ENCODE results near the gene GTF3C2. TPM values are rescaled to one million over a fixed set of nuclear protein-coding genes. Genes with fewer than 3 reads are reported as not detected.

The GTF3C2 gene
- total RNA-seq, 1 donor from 2014 or later: 61.4 TPM

- TF ChIP-seq CTCF (IDR thresholded peaks at IDR 0.05; ENCODE audit: unreplicated experiment): no peak
- peaks cover 5% of the 10 kb centered on the region for H3K4me1 Mint-ChIP-seq (ENCODE audit: unreplicated experiment)
- H3K9me3 Mint-ChIP-seq (ENCODE audit: unreplicated experiment): no peaks in the 10 kb centered on the region
- no peak overlapping the region for H3K27ac Mint-ChIP-seq (ENCODE audit: unreplicated experiment)
- H3K27me3 Mint-ChIP-seq (ENCODE audit: unreplicated experiment): peaks cover 10% of the 10 kb centered on the region
- no peak for DNase-seq (ENCODE audit: low spot score)
- no peak overlapping the region for H3K4me3 Mint-ChIP-seq (ENCODE audit: unreplicated experiment)
- H3K36me3 Mint-ChIP-seq (ENCODE audit: low read depth, unreplicated experiment): no peaks in the 10 kb centered on the region
These were observed 75.7 kb downstream of the GTF3C2 start for GRCh38 chr2:27280826-27281225.

GRCh38 chr2:27278010-27278409 is 78.6 kb downstream of the GTF3C2 start:
- H3K27ac Mint-ChIP-seq (ENCODE audit: unreplicated experiment): no peak overlapping the region
- H3K36me3 Mint-ChIP-seq (ENCODE audit: low read depth, unreplicated experiment): no peaks in the 10 kb centered on the region

More at GRCh38 chr2:27278010-27278409, 78.6 kb downstream of the GTF3C2 start:
- H3K4me3 Mint-ChIP-seq (ENCODE audit: unreplicated experiment): no peak overlapping the region
- H3K4me1 Mint-ChIP-seq (ENCODE audit: unreplicated experiment): peaks cover 3% of the 10 kb centered on the region
- TF ChIP-seq CTCF (IDR thresholded peaks at IDR 0.05; ENCODE audit: unreplicated experiment): no peak
- no peak for DNase-seq (ENCODE audit: low spot score)
- H3K27me3 Mint-ChIP-seq (ENCODE audit: unreplicated experiment): peaks cover 13% of the 10 kb centered on the region
- H3K9me3 Mint-ChIP-seq (ENCODE audit: unreplicated experiment): no peaks in the 10 kb centered on the region

Other genes starting within 250 kb of the GTF3C2 start
- gene CGREF1, start 237.6 kb downstream of the GTF3C2 start, total RNA-seq (ENCODE audit: unreplicated experiment): not detected
- 0.31 TPM for gene ABHD1, start 232.9 kb downstream of the GTF3C2 start, total RNA-seq (ENCODE audit: unreplicated experiment)
- 42.9 TPM for gene PREB, start 222.1 kb downstream of the GTF3C2 start, total RNA-seq (ENCODE audit: unreplicated experiment)
- gene PRR30, start 217.4 kb downstream of the GTF3C2 start, total RNA-seq (ENCODE audit: unreplicated experiment): not detected
- not detected for gene TCF23, start 207.8 kb downstream of the GTF3C2 start, total RNA-seq (ENCODE audit: unreplicated experiment)
- 89.9 TPM for gene ATRAID, start 144.7 kb downstream of the GTF3C2 start, total RNA-seq (ENCODE audit: unreplicated experiment)
- gene SLC5A6, start 144.5 kb downstream of the GTF3C2 start, total RNA-seq (ENCODE audit: unreplicated experiment): 63.0 TPM
- gene CAD, start 139.4 kb downstream of the GTF3C2 start, total RNA-seq (ENCODE audit: unreplicated experiment): 49.4 TPM
- gene SLC30A3, start 93.7 kb downstream of the GTF3C2 start, total RNA-seq (ENCODE audit: unreplicated experiment): not detected
- gene DNAJC5G, start 81.3 kb downstream of the GTF3C2 start, total RNA-seq (ENCODE audit: unreplicated experiment): not detected
- gene TRIM54, start 74.3 kb downstream of the GTF3C2 start, total RNA-seq (ENCODE audit: unreplicated experiment): not detected
- gene UCN, start 48.3 kb downstream of the GTF3C2 start, total RNA-seq (ENCODE audit: unreplicated experiment): 1.5 TPM
- gene MPV17, start 33.7 kb downstream of the GTF3C2 start, total RNA-seq (ENCODE audit: unreplicated experiment): 55.0 TPM
- 48.6 TPM for gene EIF2B4, start 13.6 kb upstream of the GTF3C2 start, total RNA-seq (ENCODE audit: unreplicated experiment)
- gene SNX17, start 13.9 kb upstream of the GTF3C2 start, total RNA-seq (ENCODE audit: unreplicated experiment): 90.5 TPM
- gene ZNF513, start 24.0 kb upstream of the GTF3C2 start, total RNA-seq (ENCODE audit: unreplicated experiment): 20.8 TPM
- 127 TPM for gene PPM1G, start 52.8 kb upstream of the GTF3C2 start, total RNA-seq (ENCODE audit: unreplicated experiment)
- 117 TPM for gene NRBP1, start 71.9 kb upstream of the GTF3C2 start, total RNA-seq (ENCODE audit: unreplicated experiment)
- gene KRTCAP3, start 85.6 kb upstream of the GTF3C2 start, total RNA-seq (ENCODE audit: unreplicated experiment): 4.6 TPM
- 32.2 TPM for gene IFT172, start 133.0 kb upstream of the GTF3C2 start, total RNA-seq (ENCODE audit: unreplicated experiment)
- gene FNDC4, start 138.4 kb upstream of the GTF3C2 start, total RNA-seq (ENCODE audit: unreplicated experiment): 26.4 TPM
- 0.59 TPM for gene GCKR, start 140.1 kb upstream of the GTF3C2 start, total RNA-seq (ENCODE audit: unreplicated experiment)
- 30.1 TPM for gene ZNF512, start 226.3 kb upstream of the GTF3C2 start, total RNA-seq (ENCODE audit: unreplicated experiment)